Activated B cell treated with CpG ODN at 0.5 μM for 24 hours (primary cell): ENCODE data around the gene SYPL1. TPM values are rescaled to one million over a fixed set of nuclear protein-coding genes. Genes with fewer than 3 reads are reported as not detected.

Source experiments
- ATAC-seq: fragments of 200-7000 bp; cut with Tn5 transposase; one replicate; pipeline ENCODE4 v1.10.0; 2021; ENCODE audit warnings: low read depth, mild to moderate bottlenecking, moderate library complexity
- CTCF ChIA-PET: fragments of 350-600 bp; sonication (Branson Sonifier 250); formaldehyde crosslinking; loops from one replicate; lab custom pipeline; 2021; ENCODE audit warnings: antibody characterized with exemption; lab: Charles Lee
- POLR2A ChIA-PET: fragments of 350-600 bp; sonication (Branson Sonifier 250); formaldehyde crosslinking; loops from one replicate; lab custom pipeline; 2021; ENCODE audit warnings: antibody characterized with exemption; lab: Charles Lee
- DNase-seq: peaks from one replicate; pipeline ENCODE4 v3.0.0; 2022
- H3K27ac Mint-ChIP-seq: one replicate; pipeline ENCODE4 v1.8.0; 2020; ENCODE audit warnings: mixed read lengths
- H3K27me3 Mint-ChIP-seq: one replicate; pipeline ENCODE4 v1.8.0; 2021; ENCODE audit warnings: mixed read lengths
- H3K36me3 Mint-ChIP-seq: one replicate; pipeline ENCODE4 v1.8.0; 2021; ENCODE audit warnings: low read depth, mixed read lengths
- H3K4me1 Mint-ChIP-seq: one replicate; pipeline ENCODE4 v1.8.0; 2021; ENCODE audit warnings: mixed read lengths
- H3K4me3 Mint-ChIP-seq: one replicate; pipeline ENCODE4 v1.8.0; 2020; ENCODE audit warnings: mild to moderate bottlenecking, mixed read lengths
- H3K9me3 Mint-ChIP-seq: one replicate; pipeline ENCODE4 v1.8.0; 2020; ENCODE audit warnings: mixed read lengths
- intact Hi-C: fragments of 100-400 bp; cut with micrococcal nuclease; formaldehyde crosslinking; loops from one replicate; pipeline ENCODE4 v1.15.1; 2024
- total RNA-seq: library from RNA; stranded (reverse); gene quantifications from 2 replicates; pipeline ENCODE4 v1.2.3, GENCODE V29; 2022
- TF ChIP-seq, protein P1 (sequence below): fragments of 200-600 bp; IDR thresholded peaks from one replicate; pipeline ENCODE4 v1.8.0; 2022; ENCODE audit warnings: antibody characterized with exemption, mild to moderate bottlenecking

Gene SYPL1
- total RNA-seq, 1 donor from 2014 or later: 116 TPM

DNA sequence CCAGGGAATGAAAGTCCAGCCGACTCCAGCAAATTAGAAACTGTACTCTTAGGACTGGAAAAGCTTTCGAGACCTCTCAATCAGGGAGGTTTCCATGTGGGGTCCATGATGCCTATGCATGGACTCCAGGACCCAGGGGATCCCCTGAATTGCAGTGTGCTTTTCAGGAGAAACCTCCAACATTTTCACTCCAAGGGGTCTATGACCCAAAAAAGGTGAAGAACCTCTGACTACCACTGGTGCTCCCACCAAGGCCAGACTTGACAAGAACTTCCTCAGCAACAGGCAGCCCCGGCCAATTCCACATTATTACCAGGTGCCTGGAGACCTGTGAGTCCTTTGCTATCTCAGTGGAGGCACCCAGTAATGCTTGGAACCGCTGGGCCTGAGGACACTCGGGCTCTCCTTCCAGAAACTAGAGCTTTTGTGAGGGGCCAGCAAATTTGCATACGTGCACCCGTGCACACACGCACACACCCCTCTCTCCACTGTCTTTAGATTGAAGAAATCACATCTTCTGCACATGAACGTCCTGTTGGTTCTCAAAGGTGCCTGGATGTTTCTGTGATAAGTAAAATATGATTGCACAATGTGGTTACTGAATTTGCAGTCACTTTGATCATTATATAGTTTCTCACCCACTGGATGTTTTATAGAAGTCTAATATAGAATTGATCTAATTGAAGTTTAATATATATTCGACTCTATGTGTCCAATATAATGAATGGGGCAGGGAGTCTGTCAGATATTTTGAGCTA, 54.7 kb downstream of the SYPL1 start:
- Mint-ChIP-seq H3K4me3 (peak overlapping the region; percentile 71), H3K36me3 (no peaks in the 10 kb centered on the region), H3K27me3 (no peaks in the 10 kb centered on the region), H3K27ac (peak overlapping the region; percentile 99), H3K9me3 (peaks cover 2% of the 10 kb centered on the region), H3K4me1 (peaks cover 69% of the 10 kb centered on the region)
- intact Hi-C loops: loop anchor here (1.0 to 5.0 kb wide), 9 partner anchors 14 to 1115 kb away; no protein-coding TSS in a partner anchor
- TF ChIP-seq, protein P1, sequence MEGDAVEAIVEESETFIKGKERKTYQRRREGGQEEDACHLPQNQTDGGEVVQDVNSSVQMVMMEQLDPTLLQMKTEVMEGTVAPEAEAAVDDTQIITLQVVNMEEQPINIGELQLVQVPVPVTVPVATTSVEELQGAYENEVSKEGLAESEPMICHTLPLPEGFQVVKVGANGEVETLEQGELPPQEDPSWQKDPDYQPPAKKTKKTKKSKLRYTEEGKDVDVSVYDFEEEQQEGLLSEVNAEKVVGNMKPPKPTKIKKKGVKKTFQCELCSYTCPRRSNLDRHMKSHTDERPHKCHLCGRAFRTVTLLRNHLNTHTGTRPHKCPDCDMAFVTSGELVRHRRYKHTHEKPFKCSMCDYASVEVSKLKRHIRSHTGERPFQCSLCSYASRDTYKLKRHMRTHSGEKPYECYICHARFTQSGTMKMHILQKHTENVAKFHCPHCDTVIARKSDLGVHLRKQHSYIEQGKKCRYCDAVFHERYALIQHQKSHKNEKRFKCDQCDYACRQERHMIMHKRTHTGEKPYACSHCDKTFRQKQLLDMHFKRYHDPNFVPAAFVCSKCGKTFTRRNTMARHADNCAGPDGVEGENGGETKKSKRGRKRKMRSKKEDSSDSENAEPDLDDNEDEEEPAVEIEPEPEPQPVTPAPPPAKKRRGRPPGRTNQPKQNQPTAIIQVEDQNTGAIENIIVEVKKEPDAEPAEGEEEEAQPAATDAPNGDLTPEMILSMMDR: no peak
- ChIA-PET POLR2A (interaction anchor here (1.0 to 9.9 kb wide), 15 partner anchors 11 to 525 kb away, joined by 4 to 402 read pairs (median 13); partner anchors contain the start of genes NAMPT, RINT1 and SYPL1), CTCF (interaction anchor here (0.7 to 9.5 kb wide), 26 partner anchors 10 to 405 kb away, joined by 3 to 247 read pairs (median 4); partner anchors contain the start of gene SYPL1)
- ATAC-seq (no peak), DNase-seq (no peak)

GRCh38 chr7:106056513-106057203, 55.5 kb downstream of the SYPL1 start:
- Mint-ChIP-seq H3K9me3 (peaks cover 2% of the 10 kb centered on the region), H3K27ac (peak overlapping the region; percentile 99), H3K4me3 (peak overlapping the region; percentile 71), H3K36me3 (no peaks in the 10 kb centered on the region), H3K4me1 (peaks cover 65% of the 10 kb centered on the region), H3K27me3 (no peaks in the 10 kb centered on the region)
- ATAC-seq (peak; percentile 53), DNase-seq (peak; percentile 55)
- ChIA-PET POLR2A (interaction anchor here (1.1 to 9.9 kb wide), 10 partner anchors 16 to 231 kb away, joined by 4 to 402 read pairs (median 18); partner anchors contain the start of gene SYPL1), CTCF (interaction anchor here (0.7 to 9.5 kb wide), 20 partner anchors 15 to 408 kb away, joined by 3 to 247 read pairs (median 4); partner anchors contain the start of gene SYPL1)
- TF ChIP-seq, protein P1: peak; percentile 65
- intact Hi-C loops: loop anchor here (1.0 to 5.0 kb wide), 9 partner anchors 15 to 1114 kb away; no protein-coding TSS in a partner anchor

DNA sequence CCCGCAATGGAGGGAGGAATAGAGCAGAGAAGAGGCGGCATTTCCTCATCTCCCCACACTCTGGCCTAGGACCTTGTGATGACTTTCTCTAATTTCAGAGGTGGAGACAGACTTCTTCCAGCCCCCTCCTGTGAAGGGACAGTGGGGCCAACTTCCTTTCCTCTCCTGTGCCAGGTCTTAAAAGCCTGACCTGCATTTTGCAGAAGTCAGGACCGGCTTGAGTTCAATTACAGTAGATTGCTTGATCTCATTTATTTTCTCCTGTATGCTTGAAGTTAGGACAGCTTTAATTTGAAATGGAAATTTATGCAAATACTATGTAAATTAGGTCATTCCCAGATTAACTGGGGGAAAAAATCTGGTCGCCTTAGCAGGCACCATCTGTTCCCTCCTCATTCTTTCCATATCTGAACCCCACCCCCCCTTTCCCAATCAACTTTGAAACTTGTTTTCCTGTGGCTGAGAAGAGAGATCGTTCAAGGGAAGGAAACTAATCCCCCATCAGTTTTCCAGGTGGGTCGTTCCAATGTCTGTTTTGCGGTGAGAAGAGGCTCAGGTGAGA, 57.1 kb downstream of the SYPL1 start:
- no peak overlapping the region for H3K27ac Mint-ChIP-seq
- no peak overlapping the region for H3K4me3 Mint-ChIP-seq
- TF ChIP-seq, protein P1: no peak
- H3K4me1 Mint-ChIP-seq: peaks cover 57% of the 10 kb centered on the region
- intact Hi-C loops: loop anchor here (5.0 kb wide), 3 partner anchors 367 to 1113 kb away; no protein-coding TSS in a partner anchor
- DNase-seq (no peak), ATAC-seq (no peak)
- CTCF ChIA-PET: interaction anchor here (1.1 to 9.5 kb wide), 5 partner anchors 40 to 410 kb away, joined by 3 to 247 read pairs (median 12); no protein-coding TSS in a partner anchor
- POLR2A ChIA-PET: interaction anchor here (1.9 to 8.9 kb wide), 2 partner anchors 17 to 110 kb away, joined by 4 to 402 read pairs; no protein-coding TSS in a partner anchor
- H3K36me3 Mint-ChIP-seq: no peaks in the 10 kb centered on the region
- no peaks in the 10 kb centered on the region for H3K27me3 Mint-ChIP-seq
- no peaks in the 10 kb centered on the region for H3K9me3 Mint-ChIP-seq

GRCh38 chr7:106054156-106054910, 57.8 kb downstream of the SYPL1 start:
- Mint-ChIP-seq H3K9me3 (no peaks in the 10 kb centered on the region), H3K4me1 (peaks cover 56% of the 10 kb centered on the region)
- ATAC-seq: no peak

More at GRCh38 chr7:106054156-106054910, 57.8 kb downstream of the SYPL1 start:
- H3K27me3 Mint-ChIP-seq: no peaks in the 10 kb centered on the region
- no peak for DNase-seq
- no peak overlapping the region for H3K27ac Mint-ChIP-seq
- intact Hi-C loops: no loop called here
- POLR2A ChIA-PET: no interaction called here
- H3K36me3 Mint-ChIP-seq: no peaks in the 10 kb centered on the region
- CTCF ChIA-PET: interaction anchor here (3.3 to 9.5 kb wide), 2 partner anchors 100 to 107 kb away, joined by 12 to 247 read pairs; no protein-coding TSS in a partner anchor
- TF ChIP-seq, protein P1: no peak
- no peak overlapping the region for H3K4me3 Mint-ChIP-seq
